NB4 (cell line): ENCODE data around the gene ZNF592.

ENCODE experiments used
- DNase-seq: peaks from one replicate; pipeline ENCODE4 v3.0.0; 2010; ENCODE audit warnings: low read depth
- H3K4me3 ChIP-seq: one replicate; pipeline ENCODE4 v1.5.1; 2011; ENCODE audit warnings: mild to moderate bottlenecking, low read depth, low read length, moderate library complexity
- CTCF ChIP-seq: IDR thresholded peaks from one replicate; pipeline ENCODE4 v1.5.1; 2012; ENCODE audit warnings: low read depth, low read length
- MAX ChIP-seq: IDR thresholded peaks from 2 replicates; pipeline ENCODE4 v1.6.1; 2011; ENCODE audit warnings: low read depth, low read length
- MYC ChIP-seq: IDR thresholded peaks from 2 replicates; pipeline ENCODE4 v1.6.1; 2011; ENCODE audit warnings: low read depth, low read length
- POLR2A ChIP-seq: IDR thresholded peaks from 2 replicates; pipeline ENCODE4 v1.6.1; 2011; ENCODE audit warnings: mild to moderate bottlenecking; ENCODE audit not compliant: insufficient read length; ENCODE audit errors: extremely low read depth

Gene ZNF592

GRCh38 chr15:84784262-84784661 lies 35.9 kb downstream of the ZNF592 start:
- no peak overlapping the region for H3K4me3 ChIP-seq
- no peak for DNase-seq
- TF ChIP-seq CTCF (no peak), POLR2A (no peak), MAX (no peak), MYC (no peak)

- no peak for DNase-seq
- no peak for TF ChIP-seq MYC
- no peak for TF ChIP-seq MAX
- TF ChIP-seq CTCF: no peak
- TF ChIP-seq POLR2A: no peak
- H3K4me3 ChIP-seq: no peak overlapping the region
Observed at GRCh38 chr15:84785053-84785452, 36.7 kb downstream of the ZNF592 start.

GRCh38 chr15:84788500-84788899 lies 40.1 kb downstream of the ZNF592 start:
- H3K4me3 ChIP-seq: no peak overlapping the region
- no peak for DNase-seq
- TF ChIP-seq CTCF (no peak), MYC (no peak), MAX (no peak), POLR2A (no peak)

- no peak overlapping the region for H3K4me3 ChIP-seq
- DNase-seq: no peak
- TF ChIP-seq POLR2A (no peak), MYC (no peak), CTCF (no peak), MAX (no peak)
Observed at GRCh38 chr15:84789762-84790161, 41.4 kb downstream of the ZNF592 start.

GRCh38 chr15:84790676-84791075 lies 42.3 kb downstream of the ZNF592 start:
- TF ChIP-seq CTCF (no peak), MYC (no peak), POLR2A (no peak), MAX (no peak)
- DNase-seq: no peak
- no peak overlapping the region for H3K4me3 ChIP-seq

GRCh38 chr15:84791763-84792162 lies 43.4 kb downstream of the ZNF592 start:
- DNase-seq: no peak
- H3K4me3 ChIP-seq: no peak overlapping the region
- no peak for TF ChIP-seq MYC
- TF ChIP-seq POLR2A: no peak
- TF ChIP-seq MAX: no peak
